RKO (cell line): ENCODE data around the gene PPIE.
A peak's percentile ranks its signal among the peaks of the same experiment; 100 is the strongest.

Experiments
- DNase-seq: peaks from one replicate; pipeline ENCODE4 v3.0.0-alpha.2; 2016; ENCODE audit warnings: low spot score

Gene PPIE

DNA sequence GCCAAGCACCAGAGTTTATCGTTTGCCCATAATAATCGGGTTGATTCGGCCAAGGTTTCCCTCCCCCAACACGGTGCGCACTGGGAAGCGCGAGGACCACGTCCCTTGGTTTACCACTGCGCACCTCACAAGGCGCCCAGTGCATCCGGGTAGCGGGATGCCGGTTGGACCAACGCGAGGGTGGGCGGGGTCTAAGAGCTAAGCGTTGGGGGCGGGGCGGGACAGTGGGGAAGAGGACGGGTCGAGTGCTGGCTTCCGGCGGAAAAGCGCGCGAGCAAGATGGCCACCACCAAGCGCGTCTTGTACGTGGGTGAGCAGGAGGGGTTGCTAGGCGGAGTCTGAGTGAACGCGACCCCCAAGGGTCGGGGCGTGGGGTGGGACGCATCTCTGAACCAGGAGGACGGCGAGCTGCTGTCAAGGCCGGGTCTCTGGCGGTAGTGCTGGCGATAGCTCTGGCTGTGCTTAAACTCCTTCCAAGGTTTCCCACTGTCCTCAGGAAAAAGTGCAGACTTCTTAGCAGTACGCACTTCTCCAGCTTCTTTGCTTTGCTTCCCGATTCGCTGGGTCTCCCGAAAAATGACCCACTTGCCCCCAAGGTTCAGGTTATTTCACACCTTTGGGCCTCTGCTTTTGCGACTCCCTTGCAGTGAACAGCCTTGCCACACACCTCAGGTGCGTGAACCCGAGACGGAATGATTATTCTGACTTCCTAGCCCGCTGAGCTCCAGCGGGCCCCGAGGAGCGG is at the start of gene PPIE:
Gene PPIE (plus strand): TSS at position 261 of the 745 bp plus-strand sequence. CDS start 19 bp downstream, at position 280.
- peak; percentile 89 for DNase-seq

DNA sequence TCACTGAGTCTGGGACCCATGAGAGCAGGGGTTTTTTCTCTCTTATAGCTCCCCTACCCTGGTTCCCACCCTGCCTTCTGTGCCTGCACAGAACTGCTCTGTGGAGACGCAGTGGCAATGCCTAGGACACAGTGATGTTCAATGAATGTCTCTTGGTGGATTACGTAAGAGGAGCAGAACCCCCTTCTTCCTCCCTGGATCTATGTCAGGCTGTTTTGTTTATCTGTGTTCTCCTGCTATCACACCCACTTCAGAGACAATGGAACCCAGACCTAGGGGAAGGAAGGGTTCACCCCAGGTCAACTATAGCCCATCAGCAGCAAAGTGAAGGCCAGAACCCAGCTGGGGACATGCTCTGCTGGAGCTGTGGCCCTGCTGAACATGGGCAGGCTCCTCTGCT is 49.5 kb upstream of the PPIE start:
- DNase-seq, result no peak

DNA sequence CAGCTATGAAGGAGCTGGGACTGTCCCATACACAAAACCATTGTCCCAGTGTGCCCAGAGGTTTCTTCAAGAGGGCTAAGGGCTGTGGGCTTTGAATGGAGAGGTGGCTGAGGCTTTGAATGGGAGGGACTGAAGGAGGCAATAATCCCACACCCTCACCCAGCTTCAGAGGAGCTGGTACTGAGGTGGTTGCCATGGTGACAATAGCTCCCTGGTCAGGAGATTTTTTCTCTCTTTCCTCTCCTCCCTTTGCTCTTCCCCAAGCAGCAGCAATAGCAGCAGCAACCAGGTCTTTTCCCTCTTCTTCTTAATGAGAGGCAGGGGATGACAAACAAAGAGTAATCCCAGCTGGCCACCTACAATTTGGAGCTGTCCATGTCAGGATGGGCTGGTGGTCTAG is 49.0 kb upstream of the PPIE start:
- DNase-seq, result no peak

DNA sequence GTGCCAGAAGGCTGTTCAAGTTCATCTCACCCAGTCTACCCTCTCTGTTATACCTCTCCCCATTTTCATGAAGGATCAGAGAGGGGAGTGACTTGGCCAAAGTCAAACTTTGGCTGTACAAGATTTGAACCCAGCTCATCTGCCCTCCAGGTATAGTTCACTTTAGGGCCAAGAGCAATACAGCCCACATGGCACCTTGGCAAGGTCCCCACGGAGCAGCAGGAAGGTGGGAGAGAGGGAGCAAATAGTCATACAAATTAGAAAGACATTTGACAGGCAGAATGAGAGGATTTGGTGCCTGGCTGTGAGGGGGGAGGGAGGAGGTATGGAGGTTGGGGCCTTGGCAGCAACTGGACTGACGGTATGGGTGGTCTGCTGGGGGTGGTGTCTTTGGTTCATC is 48.5 kb upstream of the PPIE start:
- DNase-seq, result no peak

DNA sequence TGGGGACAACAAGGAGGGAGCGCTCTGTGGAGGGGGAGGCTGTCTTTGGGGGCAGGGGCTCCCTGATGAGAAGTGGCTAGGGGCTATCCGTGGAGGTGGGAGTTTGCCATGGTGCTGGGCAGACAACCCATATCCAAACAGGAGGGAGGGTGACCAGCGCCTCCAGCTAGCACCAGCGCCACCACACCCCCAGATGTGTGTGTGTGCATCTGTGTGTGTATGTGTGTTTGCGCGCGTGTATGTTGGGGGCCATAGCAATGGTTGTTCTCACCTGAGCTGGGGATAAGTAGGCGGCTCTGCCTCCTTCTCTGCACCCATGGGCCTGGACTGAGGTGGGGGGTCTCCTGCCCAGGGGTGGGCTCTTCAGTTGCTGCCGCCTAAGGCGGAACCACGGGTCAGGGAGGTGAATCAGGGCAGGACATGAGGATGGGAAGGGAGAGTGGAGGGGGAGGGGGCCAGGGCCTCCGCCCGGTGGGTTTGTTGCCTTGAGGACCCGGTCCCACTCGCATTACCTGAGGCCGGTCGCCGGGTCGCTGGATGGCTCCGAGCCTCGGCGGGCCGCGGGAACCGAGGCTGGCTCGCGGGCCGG is 47.8 kb upstream of the PPIE start:
- DNase-seq, result no peak

DNA sequence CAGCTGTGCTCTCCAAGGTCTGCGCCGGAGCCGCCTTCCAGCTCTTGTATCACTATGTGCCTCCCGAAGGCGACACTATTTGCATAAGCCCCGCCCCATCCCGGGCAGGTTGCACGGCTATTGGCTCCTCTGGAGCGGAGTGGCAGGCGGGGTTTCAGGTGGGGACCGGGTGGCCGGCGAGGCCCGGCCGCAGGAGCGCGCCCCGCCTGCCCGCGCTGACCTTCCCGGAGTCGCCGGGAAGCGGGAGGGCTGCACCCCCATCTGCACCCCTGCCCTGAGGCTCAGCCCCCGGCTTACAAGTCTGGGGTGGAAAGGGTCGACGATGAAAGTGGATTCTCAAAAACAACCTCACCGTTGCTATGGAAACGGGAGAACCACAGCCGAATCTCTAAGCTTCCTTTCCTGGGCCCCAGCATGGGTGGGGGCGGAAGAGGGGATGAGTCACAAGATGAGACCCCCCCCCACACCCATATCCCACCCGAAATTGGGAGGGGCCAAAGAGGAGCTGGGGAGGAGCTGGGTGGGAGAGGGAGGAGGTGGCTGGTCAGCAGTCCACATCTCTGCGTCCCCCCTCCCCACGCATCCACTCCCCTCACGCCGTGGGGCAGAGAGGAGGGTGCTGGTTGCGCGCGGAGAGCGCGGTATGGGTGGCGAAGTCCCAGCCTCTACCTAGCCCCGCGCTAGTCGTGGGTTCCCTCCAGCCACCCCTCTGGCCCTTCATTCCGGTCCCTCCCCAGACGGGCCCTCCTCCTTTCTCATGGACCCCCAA is 47.1 kb upstream of the PPIE start, which contains the start of gene HPCAL4:
Gene HPCAL4 (minus strand): TSS at position 51 of the 769 bp plus-strand sequence. CDS start 6,830 bp downstream, outside the sequence.
- peak; percentile 87 for DNase-seq

DNA sequence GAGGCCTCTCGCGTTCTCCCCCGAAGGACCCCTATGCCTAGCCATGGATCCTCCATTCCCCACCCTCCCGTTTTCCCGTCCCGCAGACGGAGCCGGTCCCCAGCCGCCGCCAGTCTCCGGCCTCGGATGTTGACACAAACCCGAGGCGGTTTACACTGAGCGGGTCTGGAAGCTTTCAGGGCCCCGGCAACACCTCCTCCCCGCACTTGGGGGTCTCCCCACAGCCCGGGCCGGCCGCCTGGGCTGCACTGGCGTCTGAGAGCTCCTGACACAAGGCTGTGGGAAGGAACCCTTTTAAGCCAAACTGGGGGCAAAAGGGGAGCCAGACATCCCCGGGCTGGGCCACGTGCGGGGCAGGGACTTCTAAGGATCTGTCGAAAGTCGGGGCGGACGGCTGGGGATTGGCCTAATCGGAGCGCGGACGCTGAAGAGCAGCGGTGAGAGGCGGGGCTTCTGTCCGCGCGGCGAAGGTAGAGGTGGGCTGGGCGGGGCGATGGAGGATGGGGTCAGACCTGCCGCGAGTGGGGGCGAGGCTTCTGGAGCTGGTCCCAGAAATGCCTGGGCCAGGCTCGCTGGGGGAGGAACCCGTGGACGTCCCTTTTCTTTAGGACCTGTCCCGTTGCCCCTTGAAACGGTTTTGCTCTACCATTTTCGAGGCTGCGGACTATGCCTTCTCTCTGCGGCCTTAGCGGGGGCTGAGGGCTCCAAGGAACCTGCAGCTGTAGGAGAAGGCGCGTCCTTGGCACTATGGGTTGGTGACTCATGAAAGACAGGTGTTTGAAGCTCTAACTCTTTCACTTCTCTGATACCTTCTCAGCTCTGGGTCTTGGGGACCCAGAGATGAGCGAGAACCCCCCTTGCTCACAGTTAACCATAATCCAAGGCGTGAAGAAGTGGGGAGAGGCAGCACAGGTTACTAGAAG is 46.3 kb upstream of the PPIE start:
- no peak for DNase-seq

DNA sequence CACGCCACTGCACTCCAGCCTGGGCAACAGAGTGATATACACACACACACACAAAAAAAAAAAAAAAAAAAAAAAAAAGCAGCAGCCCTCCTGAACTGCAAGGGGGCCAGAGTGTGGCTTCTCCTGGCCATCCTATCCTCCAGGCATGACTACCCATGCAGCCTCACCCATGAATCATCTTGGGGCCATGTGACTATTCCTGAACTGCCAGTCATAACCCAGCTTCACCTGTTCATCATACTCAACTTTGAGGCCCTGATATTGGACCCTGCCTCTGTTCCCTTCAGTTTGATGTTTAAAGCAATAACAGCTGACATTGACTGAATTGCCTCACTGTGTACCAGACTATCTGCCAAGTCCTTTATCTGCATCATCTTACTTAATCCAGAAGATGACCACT is 44.7 kb upstream of the PPIE start:
- DNase-seq, result peak; percentile 57

DNA sequence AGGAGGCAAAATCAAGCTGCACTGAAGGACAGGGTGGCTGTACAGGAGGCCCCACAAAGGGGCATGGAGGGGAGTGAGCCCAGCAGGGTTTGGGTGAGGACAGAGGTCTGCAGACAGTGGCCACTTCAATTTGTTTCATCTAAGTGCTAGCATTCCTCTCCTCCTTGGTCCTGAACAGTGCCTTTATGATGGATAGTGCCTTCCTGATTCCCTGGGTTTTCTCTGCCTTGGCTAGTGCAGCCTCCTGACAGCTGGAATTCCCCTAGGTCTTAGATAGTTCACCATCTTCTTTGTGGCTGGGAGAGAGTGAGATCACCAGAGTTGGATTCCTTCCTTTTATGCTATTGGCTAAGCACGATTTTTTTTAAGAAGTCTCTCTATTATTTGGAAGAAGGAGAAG is 43.7 kb upstream of the PPIE start:
- DNase-seq, result no peak

DNA sequence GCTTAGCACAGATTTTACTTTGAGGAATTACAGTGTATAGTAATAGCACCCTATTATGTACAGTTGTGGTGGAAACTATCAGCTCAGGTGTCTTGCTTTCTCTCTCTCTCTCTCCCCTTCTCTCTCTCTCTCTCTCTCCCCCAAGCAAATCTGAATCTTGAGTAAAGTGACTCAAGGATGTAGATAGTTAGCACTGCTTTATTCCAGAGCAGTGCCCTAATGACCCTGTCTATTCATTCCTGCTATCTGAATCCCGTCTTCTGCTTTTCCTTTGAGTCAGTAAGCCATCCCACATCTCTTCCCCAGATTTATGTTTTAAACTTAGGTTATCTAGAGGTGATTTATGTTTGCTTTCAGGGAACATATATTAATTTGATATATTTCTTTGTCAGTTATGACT is 42.2 kb upstream of the PPIE start:
- DNase-seq, result no peak

DNA sequence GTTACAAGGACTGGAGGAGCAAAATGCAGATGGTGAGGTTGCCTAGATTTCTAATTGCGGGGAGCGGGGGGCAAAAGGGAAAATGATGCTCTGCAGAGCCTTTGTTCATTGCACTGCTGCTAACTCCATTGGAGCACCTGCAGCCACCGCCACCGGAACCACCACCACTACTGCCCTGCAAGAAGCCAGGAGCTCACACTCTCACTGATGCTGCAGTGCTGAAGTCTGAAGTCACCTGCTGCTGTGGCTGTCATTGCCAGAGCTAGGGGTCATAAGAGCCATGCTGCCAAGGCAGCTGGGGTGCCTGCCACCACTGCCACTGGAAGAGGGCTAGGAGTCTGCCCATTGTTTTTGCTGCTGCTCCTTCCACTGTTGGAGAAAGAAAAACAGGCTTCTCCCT is 40.1 kb upstream of the PPIE start:
- DNase-seq, result no peak

DNA sequence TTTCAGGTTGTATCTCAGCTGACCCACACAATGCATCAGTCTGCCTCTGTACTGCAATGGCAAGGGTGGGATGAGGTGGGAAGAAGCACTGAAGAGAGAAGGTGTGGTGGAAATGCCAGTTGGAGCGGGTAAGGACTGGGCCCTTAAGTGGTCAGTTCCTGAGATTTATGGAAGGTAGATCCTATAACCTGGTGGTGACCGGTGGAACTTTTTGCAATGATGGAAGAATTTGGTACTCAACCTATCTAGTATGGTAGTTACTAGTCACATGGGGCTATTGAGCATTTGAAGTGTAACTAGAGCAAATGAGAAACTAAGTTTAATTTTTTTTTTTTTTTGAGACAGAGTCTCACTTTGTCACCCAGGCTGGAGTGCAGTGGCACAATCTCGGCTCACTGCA is 39.3 kb upstream of the PPIE start:
- no peak for DNase-seq

DNA sequence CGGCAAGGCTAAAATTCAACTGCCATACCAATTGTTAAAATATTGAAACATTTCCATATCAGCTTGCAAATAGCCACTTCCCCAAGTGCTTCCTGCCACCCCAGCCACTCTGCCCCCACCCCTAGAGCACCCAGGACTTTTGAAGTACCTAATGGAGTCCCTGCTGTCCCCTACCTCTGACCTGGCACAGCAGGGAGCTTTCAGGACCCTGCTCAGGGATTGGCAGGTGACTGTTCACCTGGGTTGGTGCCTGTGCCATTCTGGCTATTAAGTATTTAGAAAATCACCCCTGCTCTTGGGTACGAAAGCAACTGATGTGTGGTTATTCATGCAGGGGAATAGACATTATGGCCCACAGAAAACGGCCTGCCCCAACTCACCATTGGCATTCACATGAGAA is 38.3 kb upstream of the PPIE start:
- DNase-seq, result no peak

DNA sequence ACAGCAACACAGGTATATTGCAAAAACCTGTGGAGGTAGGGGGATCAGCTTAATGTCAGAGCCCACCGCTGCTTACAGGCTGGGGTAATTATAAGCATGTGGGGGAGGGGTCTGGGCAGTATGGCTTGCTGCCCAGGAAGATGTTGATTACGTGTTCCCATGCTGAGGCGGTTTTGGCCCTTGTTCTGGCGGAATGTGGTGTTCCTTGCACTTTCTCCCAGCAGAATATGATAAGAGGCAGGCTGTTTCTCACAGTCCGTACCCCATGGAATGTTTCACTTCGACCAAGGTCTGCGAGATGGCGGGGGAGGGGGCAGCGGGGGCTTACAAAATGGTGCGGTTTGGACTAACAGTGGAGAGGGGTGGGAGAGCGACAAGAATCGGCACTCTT is 37.6 kb upstream of the PPIE start:
- no peak for DNase-seq

DNA sequence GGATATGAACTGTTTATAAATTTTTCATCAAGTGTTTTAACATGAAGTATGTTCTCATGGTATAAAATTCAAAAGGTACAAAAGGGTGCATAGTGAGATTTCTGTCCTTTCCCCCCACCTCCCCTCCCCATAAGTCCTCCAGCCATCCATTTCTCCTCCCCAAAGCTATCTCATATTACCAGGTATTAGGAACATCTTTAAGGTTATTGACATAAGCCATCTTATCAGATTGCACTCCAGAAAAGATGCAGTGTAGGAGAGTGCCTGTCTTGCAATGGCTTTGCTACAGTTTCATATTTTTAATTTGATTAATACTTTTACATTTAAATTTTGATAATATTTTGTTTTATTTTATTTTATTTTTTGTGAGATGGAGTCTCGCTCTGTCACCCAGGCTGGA is 33.9 kb upstream of the PPIE start:
- no peak for DNase-seq

DNA sequence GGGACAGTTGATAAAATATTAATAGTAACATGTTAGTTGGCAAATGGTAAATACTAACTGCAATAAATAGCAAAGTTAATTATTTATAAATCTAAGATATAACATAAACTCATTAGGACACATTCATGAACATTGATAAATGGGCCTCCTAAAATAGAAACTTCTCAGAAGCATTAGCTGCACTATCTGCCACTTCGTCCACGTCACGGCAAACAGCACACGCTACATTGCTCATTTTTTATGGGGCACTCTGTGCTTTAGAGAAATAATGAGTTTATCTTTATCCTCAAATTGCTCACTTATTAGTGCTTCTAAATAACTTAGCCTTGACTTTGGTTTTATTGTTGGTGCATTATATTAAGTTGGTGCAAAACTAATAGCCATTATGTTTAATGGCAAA is 31.2 kb upstream of the PPIE start:
- DNase-seq, result no peak

DNA sequence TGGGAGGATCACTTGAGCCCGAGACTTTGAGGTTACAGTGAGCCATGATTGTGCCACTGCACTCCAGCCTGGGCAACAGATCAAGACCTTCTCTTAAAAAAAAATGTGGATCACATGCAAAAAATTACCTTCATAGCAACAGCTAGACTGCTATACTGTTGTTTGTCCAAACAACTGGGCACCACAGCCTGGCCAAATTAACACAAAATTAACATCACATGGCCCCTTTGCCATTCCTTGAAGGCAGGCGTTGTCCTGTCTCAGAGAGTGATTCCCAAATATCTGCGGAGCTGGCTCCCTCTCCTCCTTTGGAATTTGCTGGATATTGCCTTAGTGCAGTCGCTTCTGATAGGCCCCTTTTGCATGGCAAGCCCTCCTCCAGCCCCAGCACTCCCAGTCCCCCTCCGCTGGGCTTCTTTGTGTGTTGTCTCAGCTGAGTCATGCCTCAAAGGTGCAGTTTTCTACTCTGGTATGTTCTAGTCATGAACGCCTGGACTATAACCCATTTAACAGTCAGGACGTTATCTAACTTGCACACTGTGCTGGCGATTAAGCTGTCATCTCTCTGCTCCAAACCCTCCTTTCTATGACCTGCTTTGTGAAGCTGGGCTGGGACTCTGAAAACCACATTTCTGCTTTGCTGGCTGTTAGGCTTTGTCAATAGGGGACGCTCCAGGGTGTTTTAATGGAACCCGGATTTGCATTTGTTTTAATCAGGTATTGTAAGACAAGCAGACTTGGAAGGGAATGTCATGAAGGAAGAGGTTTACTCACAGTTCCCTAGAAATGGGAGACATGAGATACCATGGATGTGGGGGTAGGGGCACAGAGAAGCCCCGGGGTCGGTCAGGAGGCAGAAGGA is 27.3 kb upstream of the PPIE start:
- DNase-seq, result no peak

DNA sequence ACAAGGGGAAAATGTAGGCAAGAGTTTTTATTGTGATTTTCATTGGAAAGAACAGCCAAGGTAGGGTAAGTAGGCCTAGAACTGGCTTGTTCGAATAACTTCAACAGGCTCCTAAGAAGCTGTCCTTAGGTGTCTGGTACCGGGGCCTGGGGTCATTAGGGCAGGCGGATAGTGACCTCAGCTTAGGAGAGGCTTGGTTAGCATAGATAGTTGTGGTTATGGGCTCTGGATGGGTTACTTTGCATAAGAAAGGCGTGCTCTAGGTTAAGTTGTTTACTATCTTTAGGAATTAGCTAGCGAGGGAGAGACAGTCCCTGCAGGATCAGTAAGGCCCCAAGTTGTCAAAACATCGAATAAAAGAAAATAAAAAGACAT is 26.7 kb upstream of the PPIE start:
- no peak for DNase-seq

DNA sequence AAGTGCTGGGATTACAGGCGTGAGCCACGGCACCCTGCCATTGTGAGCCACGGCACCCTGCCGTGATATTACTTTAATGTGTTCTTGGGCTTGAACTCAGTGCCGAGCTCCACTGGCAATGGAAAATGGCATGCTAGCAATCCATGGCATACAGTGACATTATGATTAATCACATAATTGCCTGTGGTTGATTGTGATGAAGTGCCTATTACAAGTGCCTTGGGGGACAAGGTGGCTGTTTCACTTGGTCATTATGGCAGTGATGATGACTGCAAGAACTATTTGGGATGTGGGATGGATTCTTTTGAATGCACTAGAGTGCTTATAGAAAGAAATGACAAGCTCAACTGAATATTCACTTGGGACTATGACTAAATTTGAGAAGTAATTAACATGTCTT is 25.1 kb upstream of the PPIE start:
- DNase-seq, result no peak

DNA sequence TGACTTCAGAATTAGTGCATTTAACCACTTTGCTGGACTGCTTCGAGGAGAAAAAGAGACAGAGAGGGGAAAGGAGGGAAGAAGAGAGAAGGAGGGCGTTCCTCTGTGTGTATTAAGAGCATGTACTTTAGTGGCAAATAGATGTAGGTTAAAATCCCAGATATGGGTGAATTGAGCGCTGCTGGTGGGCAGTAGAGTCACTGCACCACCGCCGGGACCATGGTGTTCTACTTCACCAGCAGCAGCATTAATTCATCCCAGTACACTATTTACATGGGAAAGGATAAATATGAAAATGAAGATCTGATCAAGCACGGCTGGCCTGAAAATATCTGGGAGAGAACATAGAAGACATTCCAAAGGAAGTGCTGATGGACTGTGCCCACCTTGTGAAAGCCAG is 20.9 kb upstream of the PPIE start:
- no peak for DNase-seq
